Measurements from ENCODE around the gene CRYGC.

Gene CRYGC

DNA sequence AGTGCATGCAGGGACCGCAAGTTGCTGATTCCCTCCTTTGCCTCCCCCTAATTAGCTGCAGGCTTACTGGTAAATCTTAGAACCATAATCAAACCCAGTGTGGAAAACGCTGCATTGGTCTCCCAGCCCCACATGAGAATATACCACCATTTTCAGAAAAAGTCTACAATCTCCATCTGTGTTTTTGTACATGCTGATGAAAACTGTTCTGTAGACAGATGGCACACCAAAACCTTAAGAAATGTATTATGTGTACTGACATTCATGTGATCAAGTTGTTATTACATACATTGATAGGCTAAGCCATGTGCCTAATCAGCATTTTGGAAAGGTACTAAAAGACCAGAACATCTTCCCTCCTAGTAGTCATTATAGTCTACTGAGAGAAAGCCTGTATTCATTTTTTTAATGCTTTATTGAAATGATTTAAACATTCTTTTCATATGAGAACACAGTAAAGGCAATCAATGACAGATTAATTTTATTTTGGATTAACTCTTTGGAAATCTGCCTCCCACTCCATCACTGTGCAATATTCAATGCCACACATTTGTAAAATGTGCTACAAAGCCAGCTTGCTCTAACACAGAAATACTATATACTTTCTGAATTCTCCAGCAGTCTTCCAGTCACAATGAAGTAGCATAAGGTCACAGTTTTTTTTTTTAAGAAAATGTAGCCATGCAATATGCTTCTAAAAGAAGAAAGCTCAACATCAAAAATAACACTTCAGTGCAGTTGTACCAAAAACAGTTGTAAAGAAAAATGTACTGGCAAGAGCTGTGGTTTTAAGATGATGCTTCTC, 35.5 kb upstream of the CRYGC start:
- TF ChIP-seq, protein P1, sequence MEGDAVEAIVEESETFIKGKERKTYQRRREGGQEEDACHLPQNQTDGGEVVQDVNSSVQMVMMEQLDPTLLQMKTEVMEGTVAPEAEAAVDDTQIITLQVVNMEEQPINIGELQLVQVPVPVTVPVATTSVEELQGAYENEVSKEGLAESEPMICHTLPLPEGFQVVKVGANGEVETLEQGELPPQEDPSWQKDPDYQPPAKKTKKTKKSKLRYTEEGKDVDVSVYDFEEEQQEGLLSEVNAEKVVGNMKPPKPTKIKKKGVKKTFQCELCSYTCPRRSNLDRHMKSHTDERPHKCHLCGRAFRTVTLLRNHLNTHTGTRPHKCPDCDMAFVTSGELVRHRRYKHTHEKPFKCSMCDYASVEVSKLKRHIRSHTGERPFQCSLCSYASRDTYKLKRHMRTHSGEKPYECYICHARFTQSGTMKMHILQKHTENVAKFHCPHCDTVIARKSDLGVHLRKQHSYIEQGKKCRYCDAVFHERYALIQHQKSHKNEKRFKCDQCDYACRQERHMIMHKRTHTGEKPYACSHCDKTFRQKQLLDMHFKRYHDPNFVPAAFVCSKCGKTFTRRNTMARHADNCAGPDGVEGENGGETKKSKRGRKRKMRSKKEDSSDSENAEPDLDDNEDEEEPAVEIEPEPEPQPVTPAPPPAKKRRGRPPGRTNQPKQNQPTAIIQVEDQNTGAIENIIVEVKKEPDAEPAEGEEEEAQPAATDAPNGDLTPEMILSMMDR (IDR thresholded peaks at IDR 0.05; ENCODE audit: low read depth, low read length), result no peak
- no peak overlapping the region for H3K4me3 ChIP-seq (ENCODE audit: low read depth, low read length)

DNA sequence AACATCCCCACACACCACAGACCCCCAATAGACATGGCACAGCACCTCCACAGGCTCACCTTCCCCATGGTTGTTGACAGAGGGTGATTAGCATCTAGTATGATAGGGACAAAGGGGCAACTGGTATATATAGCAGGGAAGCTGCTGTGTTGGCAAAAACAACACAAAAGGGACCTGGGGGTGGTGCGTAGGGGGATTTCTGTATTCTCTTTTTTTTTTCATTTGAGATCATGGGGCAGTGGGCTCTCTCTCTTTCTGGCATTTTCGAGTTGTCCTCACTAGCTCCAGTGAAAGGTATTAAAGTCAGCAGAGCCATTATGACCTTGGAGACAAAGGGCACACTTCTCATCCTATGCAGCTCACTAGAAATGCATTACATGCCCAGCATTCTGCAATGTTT, 33.9 kb upstream of the CRYGC start, which contains the start of gene CRYGA:
Gene CRYGA (minus strand): TSS at position 101 of the 400 bp plus-strand sequence. CDS start 33 bp downstream, at position 68.
- TF ChIP-seq, protein P1 (IDR thresholded peaks at IDR 0.05; ENCODE audit: low read depth, low read length), result no peak
- no peak within 1 kb of the TSS for H3K4me3 ChIP-seq (ENCODE audit: low read depth, low read length)

DNA sequence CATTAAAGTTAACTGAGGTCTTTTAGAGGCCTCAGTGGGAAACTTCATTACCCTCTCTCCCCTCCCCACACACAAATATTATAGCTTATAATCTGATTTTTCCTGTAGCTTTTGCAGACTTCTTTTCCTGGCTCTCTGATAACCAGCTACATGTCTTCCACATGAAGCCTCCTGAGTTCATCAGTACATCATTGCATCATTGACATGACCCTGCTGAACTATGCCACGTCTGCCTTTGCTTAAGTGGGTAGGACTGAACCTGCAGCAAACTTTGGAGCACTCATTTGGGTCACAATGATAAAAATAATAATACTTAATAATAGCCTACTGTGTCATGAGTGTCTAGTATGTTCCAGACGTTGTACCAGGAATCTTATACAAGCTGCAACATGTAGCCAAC, 26.8 kb upstream of the CRYGC start:
- TF ChIP-seq, protein P1 (IDR thresholded peaks at IDR 0.05; ENCODE audit: low read depth, low read length), result no peak
- no peak overlapping the region for H3K4me3 ChIP-seq (ENCODE audit: low read depth, low read length)

DNA sequence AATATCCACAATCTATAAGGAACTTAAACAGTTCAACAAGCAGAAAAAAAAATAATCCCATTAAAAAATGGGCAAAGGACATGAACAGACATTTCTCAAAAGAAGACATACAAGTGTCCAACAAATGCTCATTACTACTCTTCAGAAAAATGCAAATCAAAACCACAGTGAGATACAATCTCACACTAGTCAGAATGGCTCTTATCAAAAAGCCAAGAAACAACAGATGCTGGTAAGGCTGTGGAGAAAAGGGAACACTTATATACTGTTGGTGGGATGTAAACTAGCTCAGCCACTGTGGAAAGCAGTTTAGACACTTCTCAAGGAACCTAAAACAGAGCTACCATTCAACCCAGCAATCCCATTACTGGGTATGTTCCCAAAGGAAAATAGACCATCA, 23.5 kb upstream of the CRYGC start:
- TF ChIP-seq, protein P1 (IDR thresholded peaks at IDR 0.05; ENCODE audit: low read depth, low read length), result no peak

DNA sequence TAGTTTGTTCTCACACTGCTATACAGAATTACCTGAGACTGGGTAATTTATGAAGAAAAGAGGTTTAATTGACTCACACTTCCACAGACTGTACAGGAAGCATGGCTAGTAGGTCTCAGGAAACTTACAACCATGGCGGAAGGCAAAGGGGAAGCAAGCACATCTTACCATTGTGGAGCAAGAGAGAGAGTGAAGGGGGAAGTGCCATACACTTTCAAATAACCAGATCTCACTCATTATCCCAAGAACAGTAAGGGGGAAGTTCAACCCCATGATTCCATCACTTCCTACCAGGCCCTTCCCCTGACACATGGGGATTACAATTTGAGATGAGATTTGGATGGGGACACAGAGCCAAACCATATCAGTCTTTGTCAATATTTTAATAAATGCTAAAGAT, 21.3 kb upstream of the CRYGC start:
- H3K4me3 ChIP-seq (ENCODE audit: low read depth, low read length), result no peak overlapping the region
- TF ChIP-seq, protein P1 (IDR thresholded peaks at IDR 0.05; ENCODE audit: low read depth, low read length), result no peak

More for the DNA sequence above, 23.5 kb upstream of the CRYGC start:
- H3K4me3 ChIP-seq (ENCODE audit: low read depth, low read length), result no peak overlapping the region

DNA sequence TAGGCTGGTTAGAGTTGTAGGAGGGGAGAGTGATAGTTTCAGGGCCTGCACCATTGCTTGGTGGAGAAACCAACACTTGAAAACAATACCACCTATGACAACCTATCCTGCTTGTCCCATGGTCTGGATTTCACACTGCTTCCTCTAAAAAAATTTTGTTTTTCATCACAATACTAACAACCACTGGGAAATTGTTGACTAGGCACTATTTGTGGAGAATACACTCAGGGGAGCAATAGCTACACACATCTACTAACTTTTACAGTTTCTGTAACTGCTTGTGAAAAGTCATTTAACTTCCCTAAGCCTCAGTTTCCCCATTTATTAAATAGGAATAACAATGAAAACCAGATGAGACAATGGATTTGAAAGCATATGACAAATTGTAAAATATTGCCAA, 20.5 kb upstream of the CRYGC start:
- TF ChIP-seq, protein P1 (IDR thresholded peaks at IDR 0.05; ENCODE audit: low read depth, low read length), result no peak

DNA sequence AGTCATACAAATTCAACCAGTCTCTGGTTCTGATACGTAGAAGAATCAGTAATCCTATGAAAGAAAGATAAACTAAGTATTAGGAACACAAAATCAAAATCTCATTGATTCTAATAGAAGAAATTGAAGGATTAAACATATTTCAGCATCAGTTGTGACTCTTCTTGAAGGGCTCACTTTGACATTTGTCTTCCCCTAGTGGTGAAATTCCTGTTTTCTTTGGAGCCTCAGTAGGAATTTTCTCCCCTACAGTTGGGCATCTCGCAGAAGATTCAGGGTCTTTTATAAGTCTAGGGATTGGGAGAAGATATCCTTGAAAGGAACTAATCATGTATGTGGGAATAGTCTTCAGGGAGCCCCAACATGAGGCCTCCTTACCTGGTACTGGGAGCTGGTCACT, 19.2 kb upstream of the CRYGC start:
- TF ChIP-seq, protein P1 (IDR thresholded peaks at IDR 0.05; ENCODE audit: low read depth, low read length), result no peak
- H3K4me3 ChIP-seq (ENCODE audit: low read depth, low read length), result no peak overlapping the region

More for the DNA sequence above, 20.5 kb upstream of the CRYGC start:
- H3K4me3 ChIP-seq (ENCODE audit: low read depth, low read length), result no peak overlapping the region

All from WI38 (cell line).